CD14-positive monocyte (primary cell): ENCODE results near the gene LRRC8E. TPM values are rescaled to one million over a fixed set of nuclear protein-coding genes. Genes with fewer than 3 reads are reported as not detected.

Experiments used
- DNase-seq, 3 donors: peaks; one replicate each; pipeline ENCODE4 v3.0.0-alpha.2; 2011 to 2022
- H2AFZ ChIP-seq: 2 replicates; pipeline ENCODE4 v1.6.0; 2012; ENCODE audit warnings: mild to moderate bottlenecking, low read depth, low read length, inconsistent platforms; ENCODE audit not compliant: insufficient read depth, poor library complexity, severe bottlenecking
- H3K27ac ChIP-seq, 2 donors: 1 replicate in 1 of 2; 2 replicates in 1 of 2; pipeline ENCODE4 v1.5.1; 2012 to 2013; ENCODE audit warnings: low read length in 2 of 2, control low read depth in 1 of 2, inconsistent platforms in 1 of 2, low read depth in 1 of 2, mild to moderate bottlenecking in 1 of 2
- H3K27me3 ChIP-seq, 2 donors: one replicate each; pipeline versions ENCODE4 v1.6.0 to v1.6.1; 2011 to 2013; ENCODE audit warnings: low read length in 2 of 2; ENCODE audit not compliant: control insufficient read depth in 2 of 2, insufficient read depth in 2 of 2
- H3K36me3 ChIP-seq, 2 donors: replicated peaks in 1 of 2; 1 replicate in 1 of 2; 2 replicates in 1 of 2; pipeline versions ENCODE4 v1.5.1 to v1.6.1; 2012 to 2013; ENCODE audit warnings: low read length in 2 of 2, control low read depth in 1 of 2, inconsistent platforms in 1 of 2, mild to moderate bottlenecking in 1 of 2; ENCODE audit not compliant: insufficient read depth in 2 of 2, control insufficient read depth in 1 of 2
- H3K4me1 ChIP-seq, 2 donors: 1 replicate in 1 of 2; 2 replicates in 1 of 2; pipeline versions ENCODE4 v1.5.1 to v1.6.1; 2012 to 2013; ENCODE audit warnings: low read length in 2 of 2, control low read depth in 1 of 2, inconsistent platforms in 1 of 2, mild to moderate bottlenecking in 1 of 2, moderate library complexity in 1 of 2; ENCODE audit not compliant: insufficient read depth in 2 of 2, control insufficient read depth in 1 of 2
- H3K4me2 ChIP-seq: replicated peaks from 2 replicates; pipeline ENCODE3; 2012; ENCODE audit warnings: low read length, moderate library complexity, mild to moderate bottlenecking; ENCODE audit not compliant: poor library complexity, severe bottlenecking; ENCODE audit errors: extremely low read depth
- H3K4me3 ChIP-seq, 3 experiments: fragments of 200-600 bp in 1 of 3; sonication (generic) in 1 of 3; replicated peaks in 1 of 3; 1 replicate in 2 of 3; 2 replicates in 1 of 3; pipeline ENCODE4 v1.5.1; 2011 to 2013; ENCODE audit warnings: low read length in 3 of 3, mild to moderate bottlenecking in 3 of 3, control low read depth in 2 of 3, low read depth in 2 of 3, inconsistent platforms in 1 of 3, moderate library complexity in 1 of 3
- H3K79me2 ChIP-seq: 2 replicates; pipeline ENCODE4 v1.6.0; 2012; ENCODE audit warnings: mild to moderate bottlenecking, control low read depth, inconsistent platforms, low read length, moderate library complexity; ENCODE audit not compliant: insufficient read depth
- H3K9ac ChIP-seq: 2 replicates; pipeline ENCODE4 v1.6.0; 2017; ENCODE audit warnings: low read length, mild to moderate bottlenecking; ENCODE audit not compliant: insufficient read depth, poor library complexity, severe bottlenecking
- H3K9me3 ChIP-seq, 2 donors: replicated peaks in 1 of 2; 1 replicate in 1 of 2; 2 replicates in 1 of 2; pipeline versions ENCODE4 v1.5.1 to v1.6.1; 2012 to 2013; ENCODE audit warnings: low read length in 2 of 2, control low read depth in 1 of 2; ENCODE audit not compliant: control insufficient read depth in 1 of 2, insufficient read depth in 1 of 2
- H4K20me1 ChIP-seq: 2 replicates; pipeline ENCODE4 v1.6.0; 2012; ENCODE audit warnings: mild to moderate bottlenecking, low read length, control low read depth, moderate library complexity; ENCODE audit not compliant: insufficient read depth
- H3K27ac Mint-ChIP-seq, 7 donors: one replicate each; pipeline ENCODE4 v1.8.0; 2020; ENCODE audit warnings: mild to moderate bottlenecking in 7 of 7, mixed read lengths in 7 of 7, moderate library complexity in 6 of 7, inconsistent platforms in 2 of 7
- H3K27me3 Mint-ChIP-seq, 3 donors: one replicate each; pipeline ENCODE4 v1.8.0; 2021 to 2022; ENCODE audit warnings: low read depth in 3 of 3, mild to moderate bottlenecking in 3 of 3, mixed read lengths in 3 of 3, moderate library complexity in 3 of 3, inconsistent platforms in 1 of 3
- H3K36me3 Mint-ChIP-seq, 2 donors: one replicate each; pipeline ENCODE4 v1.8.0; 2020; ENCODE audit warnings: mixed read lengths in 2 of 2, inconsistent platforms in 1 of 2, mild to moderate bottlenecking in 1 of 2
- H3K4me1 Mint-ChIP-seq: one replicate; pipeline ENCODE4 v1.8.0; 2020; ENCODE audit warnings: mild to moderate bottlenecking, mixed read lengths
- H3K4me3 Mint-ChIP-seq, 2 donors: one replicate each; pipeline ENCODE4 v1.8.0; 2020; ENCODE audit warnings: mild to moderate bottlenecking in 2 of 2, mixed read lengths in 2 of 2, moderate library complexity in 1 of 2
- H3K9me3 Mint-ChIP-seq, 7 donors: one replicate each; pipeline ENCODE4 v1.8.0; 2020 to 2022; ENCODE audit warnings: mixed read lengths in 7 of 7, mild to moderate bottlenecking in 6 of 7, moderate library complexity in 6 of 7, inconsistent platforms in 2 of 7
- WGBS: methylation state at CpG from one replicate; pipeline ENCODE4 v1.1.5; 2013; ENCODE audit warnings: missing lambda C conversion rate; ENCODE audit not compliant: insufficient coverage; 5-methylcytosine and 5-hydroxymethylcytosine counted together
- intact Hi-C, 2 donors: fragments of 100-400 bp; cut with micrococcal nuclease; formaldehyde crosslinking; loops; one replicate each; pipeline versions ENCODE4 v1.15.0 to v1.15.1; 2023
- polyA plus RNA-seq, 3 donors: library from polyadenylated mRNA; depleted of rRNA in 1 of 3; unstranded in 2 of 3; stranded (reverse) in 1 of 3; fragments of 300-500 nt in 2 of 3; fragments of >200 nt in 1 of 3; fragmentation: Illumina TruSeq in 2 of 3; gene quantifications; 1 replicate in 2 of 3; 2 replicates in 1 of 3; pipeline ENCODE4 v1.2.3, GENCODE V29; 2012 to 2021
- TF ChIP-seq, protein P1 (sequence below): fragments of 200-600 bp; IDR thresholded peaks from one replicate; pipeline ENCODE4 v1.8.0; 2022; ENCODE audit warnings: antibody characterized with exemption, mild to moderate bottlenecking

Gene LRRC8E
- polyA plus RNA-seq, 3 donors: not detected

DNA sequence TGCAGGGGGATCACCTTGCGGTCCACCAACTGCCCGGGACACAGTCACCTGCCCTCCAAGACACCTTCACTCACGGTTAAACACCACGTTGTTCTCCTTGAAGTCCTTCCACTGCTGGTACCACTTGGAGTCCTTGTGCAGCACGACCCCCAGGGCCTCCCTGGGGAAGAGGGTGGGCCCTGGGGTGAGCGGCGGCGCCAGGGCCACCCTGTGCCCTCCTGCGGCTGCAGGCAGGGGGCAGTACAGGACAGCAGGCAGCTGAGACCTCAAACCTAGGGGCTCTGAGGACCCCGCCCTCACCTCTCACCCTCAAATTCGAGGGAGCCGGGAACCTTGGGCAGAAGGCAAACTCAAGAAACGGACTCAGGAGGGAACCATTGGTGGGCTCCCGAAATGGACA, 45.1 kb downstream of the LRRC8E start:
- Histone ChIP-seq H3K9me3 (no peaks in the 10 kb centered on the region), H3K9ac (no peak overlapping the region), H2AFZ (no peak overlapping the region), H3K4me3 (no peak overlapping the region), H3K27me3 (no peaks in the 10 kb centered on the region), H3K4me1 (no peaks in the 10 kb centered on the region), H4K20me1 (no peaks in the 10 kb centered on the region), H3K4me2 (no peak overlapping the region), H3K36me3 (peaks cover 73 to 81% of the 10 kb centered on the region in 2 donors), H3K79me2 (no peaks in the 10 kb centered on the region), H3K27ac (no peak overlapping the region)
- WGBS: 89% methylated on average over 11 of the region's 14 CpGs
- TF ChIP-seq, protein P1, sequence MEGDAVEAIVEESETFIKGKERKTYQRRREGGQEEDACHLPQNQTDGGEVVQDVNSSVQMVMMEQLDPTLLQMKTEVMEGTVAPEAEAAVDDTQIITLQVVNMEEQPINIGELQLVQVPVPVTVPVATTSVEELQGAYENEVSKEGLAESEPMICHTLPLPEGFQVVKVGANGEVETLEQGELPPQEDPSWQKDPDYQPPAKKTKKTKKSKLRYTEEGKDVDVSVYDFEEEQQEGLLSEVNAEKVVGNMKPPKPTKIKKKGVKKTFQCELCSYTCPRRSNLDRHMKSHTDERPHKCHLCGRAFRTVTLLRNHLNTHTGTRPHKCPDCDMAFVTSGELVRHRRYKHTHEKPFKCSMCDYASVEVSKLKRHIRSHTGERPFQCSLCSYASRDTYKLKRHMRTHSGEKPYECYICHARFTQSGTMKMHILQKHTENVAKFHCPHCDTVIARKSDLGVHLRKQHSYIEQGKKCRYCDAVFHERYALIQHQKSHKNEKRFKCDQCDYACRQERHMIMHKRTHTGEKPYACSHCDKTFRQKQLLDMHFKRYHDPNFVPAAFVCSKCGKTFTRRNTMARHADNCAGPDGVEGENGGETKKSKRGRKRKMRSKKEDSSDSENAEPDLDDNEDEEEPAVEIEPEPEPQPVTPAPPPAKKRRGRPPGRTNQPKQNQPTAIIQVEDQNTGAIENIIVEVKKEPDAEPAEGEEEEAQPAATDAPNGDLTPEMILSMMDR: peak; percentile 34
- no peaks in the 10 kb centered on the region for H3K4me1 Mint-ChIP-seq
- peaks cover 0 to 5% (median 0%) of the 10 kb centered on the region in 7 donors for H3K9me3 Mint-ChIP-seq
- peaks cover 61 to 82% of the 10 kb centered on the region in 2 donors for H3K36me3 Mint-ChIP-seq
- H3K4me3 Mint-ChIP-seq: no peak overlapping the region
- intact Hi-C loops: no loop called here
- no peaks in the 10 kb centered on the region for H3K27me3 Mint-ChIP-seq
- no peak overlapping the region for H3K27ac Mint-ChIP-seq
- no peak for DNase-seq

DNA sequence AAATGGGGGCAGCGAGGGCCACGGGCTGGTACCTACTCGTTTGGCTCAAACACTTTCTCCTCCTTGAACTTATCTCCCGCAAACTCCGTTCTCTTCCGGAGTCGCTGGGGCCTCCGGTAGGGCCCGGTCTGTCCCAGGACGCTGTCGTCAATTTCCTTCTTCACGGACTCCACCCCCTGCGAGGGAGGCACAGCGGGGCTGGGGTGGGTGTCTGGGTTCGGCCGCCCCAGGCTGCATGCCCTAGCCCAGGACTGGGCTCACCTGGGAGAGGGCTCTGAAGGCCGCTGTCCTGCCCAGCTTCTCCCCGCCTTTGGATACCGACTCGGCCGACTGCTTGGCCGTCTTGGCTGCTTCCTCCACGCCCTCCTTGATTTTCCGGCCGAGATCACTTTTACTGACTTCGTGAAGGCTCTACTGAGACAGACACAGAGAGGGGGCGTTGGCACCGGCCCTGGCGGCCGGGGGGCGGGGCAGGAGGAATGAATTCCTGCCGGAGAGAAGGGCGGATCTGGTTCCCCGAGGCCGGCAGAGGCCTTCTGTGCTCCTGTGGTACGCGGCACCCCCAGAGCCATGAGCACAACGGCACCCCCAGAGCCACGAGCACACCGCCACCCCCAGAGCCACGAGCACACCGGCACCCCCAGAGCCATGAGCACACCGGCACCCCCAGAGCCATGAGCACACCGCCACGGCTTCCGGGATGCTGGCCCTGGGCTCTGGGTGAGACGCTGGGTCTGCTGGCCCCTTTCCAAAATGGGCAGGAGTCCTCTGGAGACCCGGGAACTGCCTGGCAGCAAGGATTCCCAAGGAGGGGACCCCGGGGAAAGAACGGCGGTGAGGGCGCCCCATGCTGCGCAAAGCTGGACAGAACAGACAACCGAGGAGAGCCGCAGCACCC, 45.8 kb downstream of the LRRC8E start:
- H3K36me3 Mint-ChIP-seq: peaks cover 65 to 87% of the 10 kb centered on the region in 2 donors
- Histone ChIP-seq H3K27ac (no peak overlapping the region), H3K4me1 (no peaks in the 10 kb centered on the region), H2AFZ (no peak overlapping the region), H3K79me2 (no peaks in the 10 kb centered on the region), H3K9ac (no peak overlapping the region), H3K4me2 (no peak overlapping the region), H3K36me3 (peaks cover 75 to 83% of the 10 kb centered on the region in 2 donors), H4K20me1 (no peaks in the 10 kb centered on the region), H3K4me3 (no peak overlapping the region), H3K27me3 (no peaks in the 10 kb centered on the region), H3K9me3 (no peaks in the 10 kb centered on the region)
- peak overlapping the region in 1 of 7 donors; percentile 19 for H3K27ac Mint-ChIP-seq
- intact Hi-C loops: no loop called here
- H3K9me3 Mint-ChIP-seq: peaks cover 0 to 3% (median 0%) of the 10 kb centered on the region in 7 donors
- H3K27me3 Mint-ChIP-seq: no peaks in the 10 kb centered on the region
- 96% methylated on average over 52 of the region's 55 CpGs for WGBS
- DNase-seq: no peak
- no peaks in the 10 kb centered on the region for H3K4me1 Mint-ChIP-seq
- TF ChIP-seq, protein P1: no peak
- no peak overlapping the region for H3K4me3 Mint-ChIP-seq
